GM18498 (cell line): ENCODE results near the gene CTSL.

Experiments
- ATAC-seq: cut with Tn5 transposase; IDR thresholded peaks from one replicate; pipeline ENCODE4 v1.9.1; 2021; ENCODE audit warnings: mild to moderate bottlenecking, moderate library complexity; ENCODE audit not compliant: unreplicated experiment

CTSL gene

GRCh38 chr9:87725900-87726709, at the start of gene CTSL:
Gene CTSL, plus strand, starts transcription at chr9:87726119. Its CDS starts 1,485 bp downstream, at chr9:87727604.
- no peak for ATAC-seq

GRCh38 chr9:87676976-87677775, 48.7 kb upstream of the CTSL start:
- ATAC-seq = no peak

GRCh38 chr9:87677776-87678587, 47.9 kb upstream of the CTSL start:
- no peak for ATAC-seq

GRCh38 chr9:87678650-87679355, 47.1 kb upstream of the CTSL start:
- no peak for ATAC-seq

GRCh38 chr9:87681271-87682061, 44.5 kb upstream of the CTSL start:
- ATAC-seq = no peak

GRCh38 chr9:87682085-87682484, 43.8 kb upstream of the CTSL start:
- no peak for ATAC-seq

GRCh38 chr9:87682618-87683017, 43.3 kb upstream of the CTSL start:
- ATAC-seq = no peak

- no peak for ATAC-seq
Measured at GRCh38 chr9:87683751-87684626, 41.9 kb upstream of the CTSL start.

GRCh38 chr9:87684627-87685219, 41.2 kb upstream of the CTSL start:
- no peak for ATAC-seq

GRCh38 chr9:87685441-87685840, 40.5 kb upstream of the CTSL start:
- no peak for ATAC-seq

- ATAC-seq = no peak
Measured at GRCh38 chr9:87685871-87686519, 39.9 kb upstream of the CTSL start.

GRCh38 chr9:87686520-87687090, 39.3 kb upstream of the CTSL start:
- no peak for ATAC-seq

GRCh38 chr9:87687207-87687606, 38.7 kb upstream of the CTSL start:
- no peak for ATAC-seq

- ATAC-seq = no peak
Measured at GRCh38 chr9:87694236-87694755, 31.6 kb upstream of the CTSL start.

- ATAC-seq = no peak
Measured at GRCh38 chr9:87695523-87695922, 30.4 kb upstream of the CTSL start.

- ATAC-seq = no peak
Measured at GRCh38 chr9:87696641-87697040, 29.3 kb upstream of the CTSL start.

GRCh38 chr9:87698069-87698809, 27.7 kb upstream of the CTSL start:
- no peak for ATAC-seq
